H9 (cell line): ENCODE results near the gene TENT5A. TPM values are rescaled to one million over a fixed set of nuclear protein-coding genes. Genes with fewer than 3 reads are reported as not detected.

Source experiments
- DNase-seq: peaks from one replicate; pipeline ENCODE4 v3.0.0-alpha.2; 2017
- H2AFZ ChIP-seq: one replicate; pipeline ENCODE4 v1.6.1; 2013; ENCODE audit warnings: mild to moderate bottlenecking, low read length, control low read depth, moderate library complexity
- H2AK5ac ChIP-seq: 2 replicates; pipeline ENCODE4 v1.6.1; 2013; ENCODE audit warnings: low read length, control low read depth, mixed read lengths; ENCODE audit not compliant: insufficient read length
- H2BK120ac ChIP-seq: one replicate; pipeline ENCODE4 v1.6.1; 2013; ENCODE audit warnings: low read depth, mild to moderate bottlenecking, low read length, control low read depth, inconsistent platforms; ENCODE audit not compliant: poor library complexity, severe bottlenecking
- H2BK12ac ChIP-seq: 2 replicates; pipeline ENCODE4 v1.6.1; 2013; ENCODE audit warnings: low read length, control low read depth, mixed read lengths, low read depth; ENCODE audit not compliant: insufficient read length
- H2BK15ac ChIP-seq: 2 replicates; pipeline ENCODE4 v1.6.1; 2013; ENCODE audit warnings: low read depth, low read length, control low read depth
- H2BK20ac ChIP-seq: one replicate; pipeline ENCODE4 v1.6.1; 2013; ENCODE audit warnings: low read depth, mild to moderate bottlenecking, low read length, control low read depth, inconsistent platforms; ENCODE audit not compliant: poor library complexity, severe bottlenecking
- H2BK5ac ChIP-seq: 2 replicates; pipeline ENCODE4 v1.6.1; 2013; ENCODE audit warnings: low read length, control low read depth, mixed read lengths; ENCODE audit not compliant: insufficient read length
- H3K14ac ChIP-seq: 2 replicates; pipeline ENCODE4 v1.6.1; 2013; ENCODE audit warnings: low read length, control low read depth; ENCODE audit not compliant: insufficient read depth
- H3K18ac ChIP-seq: 2 replicates; pipeline ENCODE4 v1.6.1; 2013; ENCODE audit warnings: low read depth, mild to moderate bottlenecking, mixed read lengths, low read length, control low read depth; ENCODE audit not compliant: insufficient read length
- H3K23ac ChIP-seq: 2 replicates; pipeline ENCODE4 v1.6.1; 2013; ENCODE audit warnings: low read length, control low read depth, mixed read lengths, low read depth; ENCODE audit not compliant: insufficient read length
- H3K23me2 ChIP-seq: 2 replicates; pipeline ENCODE4 v1.6.1; 2013; ENCODE audit warnings: low read depth, mild to moderate bottlenecking, mixed read lengths, low read length, control low read depth; ENCODE audit not compliant: insufficient read length, poor library complexity, severe bottlenecking
- H3K27ac ChIP-seq: 2 replicates; pipeline ENCODE4 v1.5.1; 2013; ENCODE audit warnings: low read length, control low read depth, mixed read lengths, low read depth; ENCODE audit not compliant: insufficient read length
- H3K27me3 ChIP-seq: 2 replicates; pipeline ENCODE4 v1.6.1; 2013; ENCODE audit warnings: low read length, control low read depth, inconsistent platforms; ENCODE audit not compliant: insufficient read depth
- H3K4ac ChIP-seq: 2 replicates; pipeline ENCODE4 v1.6.1; 2013; ENCODE audit warnings: low read depth, mild to moderate bottlenecking, control low read depth, inconsistent platforms, low read length, moderate library complexity
- H3K4me1 ChIP-seq: 2 replicates; pipeline ENCODE4 v1.6.1; 2013; ENCODE audit warnings: low read length, control low read depth, inconsistent platforms; ENCODE audit not compliant: insufficient read depth
- H3K4me2 ChIP-seq: 2 replicates; pipeline ENCODE4 v1.6.1; 2013; ENCODE audit warnings: low read length, control low read depth, mixed read lengths; ENCODE audit not compliant: insufficient read length, insufficient read depth
- H3K56ac ChIP-seq: 2 replicates; pipeline ENCODE4 v1.6.1; 2013; ENCODE audit warnings: low read depth, mild to moderate bottlenecking, mixed read lengths, low read length, control low read depth; ENCODE audit not compliant: insufficient read length
- H3K79me1 ChIP-seq: 2 replicates; pipeline ENCODE4 v1.6.1; 2013; ENCODE audit warnings: low read depth, mild to moderate bottlenecking, moderate library complexity, low read length, control low read depth, inconsistent platforms; ENCODE audit not compliant: insufficient read depth, poor library complexity, severe bottlenecking
- H3K79me2 ChIP-seq: 2 replicates; pipeline ENCODE4 v1.6.1; 2013; ENCODE audit warnings: low read length, control low read depth, inconsistent platforms; ENCODE audit not compliant: insufficient read depth
- H3K9ac ChIP-seq: 2 replicates; pipeline ENCODE4 v1.6.1; 2013; ENCODE audit warnings: low read length, control low read depth, mixed read lengths; ENCODE audit not compliant: insufficient read length; ENCODE audit errors: extremely low read depth
- H3K9me3 ChIP-seq: one replicate; pipeline ENCODE4 v1.6.1; 2013; ENCODE audit warnings: low read depth, low read length, inconsistent platforms; ENCODE audit not compliant: control insufficient read depth
- H3T11ph ChIP-seq: one replicate; pipeline ENCODE4 v1.6.1; 2013; ENCODE audit warnings: mild to moderate bottlenecking, low read length, control low read depth, inconsistent platforms
- H4K20me1 ChIP-seq: one replicate; pipeline ENCODE4 v1.6.1; 2013; ENCODE audit not compliant: control insufficient read depth, insufficient read length, insufficient read depth
- H4K5ac ChIP-seq: 2 replicates; pipeline ENCODE4 v1.6.1; 2013; ENCODE audit warnings: low read depth, mild to moderate bottlenecking, mixed read lengths, low read length, control low read depth; ENCODE audit not compliant: insufficient read length
- H4K8ac ChIP-seq: replicated peaks from 2 replicates; pipeline ENCODE4 v1.6.1; 2013; ENCODE audit warnings: low read length, control low read depth, mixed read lengths, low read depth; ENCODE audit not compliant: insufficient read length
- H4K91ac ChIP-seq: 2 replicates; pipeline ENCODE4 v1.6.1; 2013; ENCODE audit warnings: low read depth, mild to moderate bottlenecking, moderate library complexity, mixed read lengths, low read length, control low read depth; ENCODE audit not compliant: insufficient read length
- H3K27ac Mint-ChIP-seq, 3 experiments: 2 replicates in 2 of 3; 3 replicates in 1 of 3; pipeline ENCODE4 v1.8.0; 2020 to 2021; ENCODE audit warnings: mixed read lengths in 3 of 3, mild to moderate bottlenecking in 1 of 3, moderate library complexity in 1 of 3
- H3K27me3 Mint-ChIP-seq: 2 replicates; pipeline ENCODE4 v1.8.0; 2021; ENCODE audit warnings: low read depth, mild to moderate bottlenecking, moderate library complexity, mixed read lengths
- H3K36me3 Mint-ChIP-seq, 3 experiments: 2 replicates in 2 of 3; 3 replicates in 1 of 3; pipeline ENCODE4 v1.8.0; 2020 to 2021; ENCODE audit warnings: low read depth in 3 of 3, mixed read lengths in 3 of 3; ENCODE audit not compliant: insufficient read depth in 1 of 3
- H3K4me1 Mint-ChIP-seq, 2 experiments: 2 replicates each; pipeline ENCODE4 v1.8.0; 2020; ENCODE audit warnings: mixed read lengths in 2 of 2
- H3K4me3 Mint-ChIP-seq, 2 experiments: 2 replicates in 1 of 2; 3 replicates in 1 of 2; pipeline ENCODE4 v1.8.0; 2020 to 2021; ENCODE audit warnings: mild to moderate bottlenecking in 2 of 2, mixed read lengths in 2 of 2, moderate library complexity in 1 of 2
- H3K9me3 Mint-ChIP-seq, 2 experiments: 2 replicates in 1 of 2; 3 replicates in 1 of 2; pipeline ENCODE4 v1.8.0; 2020; ENCODE audit warnings: mild to moderate bottlenecking in 2 of 2, mixed read lengths in 2 of 2, moderate library complexity in 1 of 2
- WGBS: extraction: QIAGEN DNeasy Blood & Tissue Kit; methylation state at CpG from one replicate; pipeline ENCODE4 v1.1.7; 2013; ENCODE audit warnings: missing lambda C conversion rate, low lambda C conversion rate, mixed read lengths; ENCODE audit not compliant: insufficient read length; ENCODE audit errors: extremely low coverage; 5-methylcytosine and 5-hydroxymethylcytosine counted together
- total RNA-seq: library from RNA; stranded (reverse); gene quantifications from 2 replicates; pipeline ENCODE4 v1.2.1, GENCODE V29; 2021
- TF ChIP-seq, protein P1 (sequence below): fragments of 200-600 bp; sonication (generic); conservative IDR thresholded peaks from 3 replicates; pipeline ENCODE4 v1.8.0; 2021; ENCODE audit warnings: antibody characterized with exemption, mild to moderate bottlenecking

TENT5A gene
- total RNA-seq, 1 experiment from 2014 or later: 1.4 TPM

DNA sequence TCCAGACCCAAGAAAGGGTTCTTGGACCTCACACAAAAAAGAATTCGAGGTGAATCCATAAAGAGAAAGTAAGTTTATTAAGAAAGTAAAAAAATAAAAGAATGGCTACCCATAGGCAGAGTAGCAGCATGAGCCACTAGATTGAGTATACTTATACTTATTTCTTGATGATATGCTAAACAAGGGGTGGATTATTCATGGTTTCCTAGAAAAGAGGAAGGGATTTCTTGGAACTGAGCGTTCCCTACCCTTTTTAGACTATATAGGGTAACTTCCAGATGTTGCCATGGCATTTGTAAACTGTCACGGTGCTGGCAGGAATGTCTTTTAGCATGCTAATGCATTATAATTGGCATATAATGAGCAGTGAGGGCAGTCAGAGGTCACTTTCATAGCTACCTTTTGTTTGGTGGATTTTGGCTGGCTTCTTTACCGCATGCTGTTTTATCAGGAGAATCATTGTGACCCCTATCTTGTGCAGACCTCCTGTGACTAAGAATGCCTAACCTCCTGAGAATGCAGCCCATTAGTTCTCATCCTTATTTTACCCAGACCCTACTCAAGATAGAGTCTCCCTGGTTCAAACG is 44.3 kb downstream of the TENT5A start:
- Histone ChIP-seq H2BK120ac (no peak overlapping the region), H3K23me2 (no peaks in the 10 kb centered on the region), H2BK15ac (no peak overlapping the region), H3K23ac (no peak overlapping the region), H3K27ac (no peak overlapping the region), H2AK5ac (no peak overlapping the region), H4K5ac (no peak overlapping the region), H3K9me3 (no peaks in the 10 kb centered on the region), H3T11ph (no peak overlapping the region), H3K14ac (no peak overlapping the region), H2BK12ac (no peak overlapping the region), H2BK20ac (no peak overlapping the region), H3K79me2 (no peaks in the 10 kb centered on the region), H3K4ac (no peak overlapping the region), H3K79me1 (no peaks in the 10 kb centered on the region), H4K91ac (no peak overlapping the region), H3K27me3 (no peaks in the 10 kb centered on the region), H3K56ac (no peak overlapping the region), H3K4me2 (no peak overlapping the region), H4K20me1 (no peaks in the 10 kb centered on the region), H3K18ac (no peak overlapping the region), H3K4me1 (no peaks in the 10 kb centered on the region; the same call in 1 of the 2 replicates), H3K9ac (no peak overlapping the region), H2BK5ac (no peak overlapping the region), H4K8ac (no peak overlapping the region), H2AFZ (no peak overlapping the region)
- TF ChIP-seq, protein P1, sequence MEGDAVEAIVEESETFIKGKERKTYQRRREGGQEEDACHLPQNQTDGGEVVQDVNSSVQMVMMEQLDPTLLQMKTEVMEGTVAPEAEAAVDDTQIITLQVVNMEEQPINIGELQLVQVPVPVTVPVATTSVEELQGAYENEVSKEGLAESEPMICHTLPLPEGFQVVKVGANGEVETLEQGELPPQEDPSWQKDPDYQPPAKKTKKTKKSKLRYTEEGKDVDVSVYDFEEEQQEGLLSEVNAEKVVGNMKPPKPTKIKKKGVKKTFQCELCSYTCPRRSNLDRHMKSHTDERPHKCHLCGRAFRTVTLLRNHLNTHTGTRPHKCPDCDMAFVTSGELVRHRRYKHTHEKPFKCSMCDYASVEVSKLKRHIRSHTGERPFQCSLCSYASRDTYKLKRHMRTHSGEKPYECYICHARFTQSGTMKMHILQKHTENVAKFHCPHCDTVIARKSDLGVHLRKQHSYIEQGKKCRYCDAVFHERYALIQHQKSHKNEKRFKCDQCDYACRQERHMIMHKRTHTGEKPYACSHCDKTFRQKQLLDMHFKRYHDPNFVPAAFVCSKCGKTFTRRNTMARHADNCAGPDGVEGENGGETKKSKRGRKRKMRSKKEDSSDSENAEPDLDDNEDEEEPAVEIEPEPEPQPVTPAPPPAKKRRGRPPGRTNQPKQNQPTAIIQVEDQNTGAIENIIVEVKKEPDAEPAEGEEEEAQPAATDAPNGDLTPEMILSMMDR: no peak
- Mint-ChIP-seq H3K4me1 (peaks cover 18 to 19% of the 10 kb centered on the region in 2 experiments), H3K36me3 (peaks cover 0 to 2% (median 0%) of the 10 kb centered on the region in 3 experiments; a peak in 1 of 7 replicates), H3K27ac (no peak overlapping the region), H3K9me3 (no peaks in the 10 kb centered on the region; a peak in 1 of 5 replicates), H3K27me3 (no peaks in the 10 kb centered on the region; the same call in 1 of the 2 replicates), H3K4me3 (no peak overlapping the region)
- peak; percentile 38 for DNase-seq
- no CpG with 5 or more reads among the region's 5 CpGs for WGBS
